RPMI8226 (cell line): Measurements from ENCODE around the gene FTO.

Experiments used
- DNase-seq: peaks from one replicate; pipeline ENCODE4 v3.0.0-alpha.2; 2015

FTO gene

GRCh38 chr16:54110016-54110981 lies 406.3 kb downstream of the FTO start:
- DNase-seq: no peak

DNA sequence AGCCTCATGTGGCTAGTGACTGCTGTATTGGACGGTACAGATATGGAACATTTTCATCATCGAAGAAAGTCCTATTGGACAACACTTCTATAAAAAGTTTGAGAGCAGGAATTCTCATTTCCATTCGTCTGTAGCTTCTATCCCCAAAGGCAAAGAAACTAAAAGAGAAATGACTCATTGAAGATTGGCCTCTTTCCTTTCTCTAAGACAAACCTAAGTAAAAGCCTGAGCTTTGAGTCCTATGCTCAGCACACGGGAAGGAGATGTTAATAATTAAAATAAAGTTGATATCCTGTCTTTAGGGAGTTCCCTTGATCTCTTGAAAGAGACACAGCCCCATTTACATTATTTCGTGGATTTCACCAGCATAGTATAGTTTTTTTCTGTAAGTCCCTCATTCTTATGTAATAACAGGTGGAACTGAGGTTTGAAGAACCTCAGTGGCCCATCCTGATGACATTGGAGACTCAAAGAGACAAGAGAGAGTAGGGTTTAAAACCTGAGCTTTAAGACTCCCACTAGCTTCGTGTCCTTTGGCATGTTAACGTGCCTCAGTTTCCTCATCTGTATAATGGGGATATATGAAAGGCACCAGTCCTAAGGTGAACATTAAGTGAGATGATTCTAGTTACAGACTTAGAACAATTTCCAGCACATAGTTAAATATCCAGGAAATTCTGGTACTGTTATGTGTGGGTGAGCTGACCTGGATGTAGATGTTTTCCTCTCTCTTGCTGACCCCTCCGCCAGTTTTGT lies 408.7 kb downstream of the FTO start:
- no peak for DNase-seq

DNA sequence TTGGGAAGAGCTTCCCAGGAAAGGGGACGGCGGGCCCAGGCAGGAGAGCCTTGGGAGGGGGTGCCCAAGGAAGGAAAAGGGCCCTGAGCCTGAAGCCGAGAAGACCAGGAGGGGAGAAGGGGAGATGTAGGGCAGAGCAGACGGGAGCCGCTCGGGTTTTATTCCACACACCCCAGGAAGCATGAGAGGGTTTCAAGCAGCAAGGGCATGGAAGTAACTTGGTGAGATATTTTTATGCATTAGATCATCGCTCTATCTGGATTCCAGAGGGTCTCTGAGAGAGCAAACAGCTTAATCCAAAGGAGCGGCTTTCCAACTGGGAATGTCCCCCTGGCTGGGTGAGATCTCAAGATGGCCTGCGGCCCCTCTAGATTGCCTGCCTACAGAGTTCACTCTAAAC lies 411.6 kb downstream of the FTO start:
- DNase-seq: no peak

DNA sequence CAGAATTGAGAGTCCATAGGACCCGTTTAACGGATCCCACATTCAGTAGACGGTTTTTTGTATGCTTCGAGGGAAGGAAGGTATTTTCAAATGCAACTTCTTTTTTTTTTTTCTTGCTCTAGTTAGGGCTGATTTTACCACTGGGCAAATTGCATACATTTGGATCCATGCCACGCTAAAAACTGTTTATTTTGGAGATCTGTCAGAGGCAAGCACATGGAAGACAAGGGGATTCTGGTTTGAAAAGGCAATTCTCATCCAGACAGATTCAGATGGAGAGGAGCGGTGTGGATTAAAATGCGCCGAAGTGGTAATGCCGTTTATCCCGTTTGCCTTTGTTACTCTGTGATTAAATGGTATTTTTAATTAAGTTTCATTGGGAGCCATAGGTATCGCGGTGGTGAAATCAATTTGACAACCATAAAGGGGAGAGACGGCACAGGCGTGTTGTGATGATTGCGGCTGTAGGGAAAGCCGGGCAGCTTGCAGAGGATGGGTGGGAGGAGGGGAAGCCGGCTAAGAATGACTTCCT lies 412.2 kb downstream of the FTO start:
- DNase-seq: no peak

- no peak for DNase-seq
Observed at GRCh38 chr16:54118846-54119245, 414.9 kb downstream of the FTO start.

DNA sequence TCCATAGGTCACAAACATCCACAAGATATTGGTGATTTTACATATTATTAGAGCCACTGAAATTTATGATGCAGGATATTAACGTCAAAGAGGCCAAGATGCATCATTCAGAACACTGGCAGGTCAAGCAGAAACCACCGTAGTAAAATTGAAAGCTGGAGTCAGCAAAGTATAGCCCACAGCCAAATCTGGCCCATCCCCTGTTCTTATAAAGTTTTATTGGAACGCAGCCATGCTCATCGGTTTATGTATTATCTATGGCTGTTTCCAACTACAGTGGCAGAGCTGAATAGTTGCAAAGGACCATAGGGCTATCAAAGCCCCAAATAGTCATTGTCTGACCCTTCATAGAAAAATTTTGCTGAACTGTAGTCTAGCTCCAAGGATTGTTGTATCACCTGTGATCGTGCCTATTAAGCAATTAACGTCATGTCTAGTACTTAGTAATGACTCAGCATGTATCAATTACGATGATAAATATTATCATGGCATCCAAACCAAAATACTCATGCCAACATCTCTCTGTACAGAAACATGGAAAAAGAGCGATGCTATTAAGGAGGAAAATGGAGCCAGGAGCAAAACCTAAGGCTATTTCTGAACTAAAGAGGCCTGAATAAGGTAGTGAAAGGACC lies 417.0 kb downstream of the FTO start:
- no peak for DNase-seq

DNA sequence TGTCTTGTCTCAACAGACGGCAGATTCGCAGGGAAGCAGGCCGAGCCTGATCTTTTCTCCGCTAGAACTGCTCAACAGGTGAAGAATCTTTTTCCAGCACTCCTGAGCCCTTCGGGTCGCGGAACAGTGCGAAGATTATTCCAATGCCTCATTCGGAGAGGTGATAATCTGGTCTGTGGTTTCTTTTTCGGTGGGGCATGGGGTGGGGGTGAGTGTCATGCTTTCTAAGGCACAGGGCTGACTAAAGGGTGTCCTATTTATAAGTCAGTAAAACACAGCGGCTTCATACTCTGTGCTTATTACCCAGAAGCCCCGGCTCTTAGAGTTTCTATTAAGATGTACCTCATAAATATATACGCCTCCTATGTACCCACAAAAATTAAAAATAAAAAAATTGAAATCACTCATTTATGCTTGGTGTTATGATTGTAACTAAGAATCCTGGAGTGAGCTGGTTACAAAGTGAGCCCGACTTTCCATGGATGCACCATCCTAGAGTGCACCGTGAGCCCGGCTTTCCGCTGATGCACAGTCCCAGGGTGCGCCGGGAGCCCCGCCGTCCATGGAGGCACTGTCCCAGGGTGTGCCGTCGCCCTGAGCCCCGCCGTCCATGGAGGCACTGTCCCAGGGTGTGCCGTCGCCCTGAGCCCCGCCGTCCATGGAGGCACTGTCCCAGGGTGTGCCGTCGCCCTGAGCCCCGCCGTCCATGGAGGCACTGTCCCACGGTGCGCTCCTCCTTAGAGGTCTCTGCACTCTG lies 417.8 kb downstream of the FTO start:
- no peak for DNase-seq

DNA sequence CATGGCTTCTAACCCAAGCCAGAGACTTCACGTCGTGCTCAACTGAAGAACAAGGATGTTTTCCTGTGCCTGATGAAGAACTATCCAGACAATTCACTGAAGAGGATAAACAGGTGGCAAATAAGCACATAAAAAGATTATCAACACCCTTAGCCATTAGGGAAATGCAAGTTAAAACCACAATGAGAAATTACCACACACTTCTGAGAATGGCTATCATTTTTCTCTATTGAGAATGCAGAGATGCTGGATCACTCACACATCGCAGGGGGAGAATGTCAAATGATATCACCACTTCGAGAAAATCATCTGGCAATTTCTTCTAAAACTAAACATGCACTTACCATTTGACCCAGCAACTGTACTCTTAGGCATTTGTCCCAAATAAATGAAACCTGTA lies 419.8 kb downstream of the FTO start:
- no peak for DNase-seq

DNA sequence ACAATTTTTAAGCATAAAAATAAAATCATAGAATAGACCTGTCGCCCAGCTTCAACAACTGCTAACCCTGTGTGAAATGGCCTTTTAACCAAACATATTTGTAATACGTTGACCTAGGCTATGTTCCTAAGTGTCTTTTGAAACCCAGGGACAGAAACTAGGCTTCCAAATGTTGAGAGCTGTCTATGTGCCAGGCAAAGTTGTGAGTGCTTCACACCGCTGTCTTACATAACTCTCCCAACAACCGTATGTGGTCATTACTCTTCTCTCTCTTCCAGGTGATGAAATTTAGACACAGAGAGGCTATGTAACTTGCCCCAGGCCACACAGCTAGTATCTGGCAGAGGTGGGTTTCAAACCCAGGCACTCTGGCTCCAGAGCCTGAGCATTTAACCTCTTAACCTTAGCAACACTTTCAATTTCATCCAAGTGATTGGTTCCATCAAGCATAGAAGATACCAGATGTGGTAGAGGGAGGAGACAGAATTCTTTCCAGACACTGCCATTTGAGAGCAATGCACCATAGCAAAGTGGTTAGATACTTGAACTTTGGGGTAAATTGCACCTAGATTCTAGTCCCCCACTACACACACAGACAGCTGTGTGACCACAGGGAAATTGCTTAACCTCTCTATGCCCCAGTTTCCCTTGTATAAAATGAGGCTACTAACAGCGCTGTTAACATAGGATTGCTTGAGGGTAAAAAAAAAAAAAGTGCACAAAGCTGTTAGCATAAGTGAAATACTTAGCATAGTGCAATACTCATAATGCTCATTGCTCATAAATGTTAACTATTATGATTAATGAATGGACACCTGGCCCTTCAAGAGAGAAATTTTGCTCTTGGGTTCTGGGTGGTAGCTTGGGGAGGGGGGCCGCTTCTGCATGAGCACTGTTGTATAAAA lies 422.0 kb downstream of the FTO start:
- no peak for DNase-seq

- no peak for DNase-seq
Observed at GRCh38 chr16:54126907-54127306, 423.0 kb downstream of the FTO start.

DNA sequence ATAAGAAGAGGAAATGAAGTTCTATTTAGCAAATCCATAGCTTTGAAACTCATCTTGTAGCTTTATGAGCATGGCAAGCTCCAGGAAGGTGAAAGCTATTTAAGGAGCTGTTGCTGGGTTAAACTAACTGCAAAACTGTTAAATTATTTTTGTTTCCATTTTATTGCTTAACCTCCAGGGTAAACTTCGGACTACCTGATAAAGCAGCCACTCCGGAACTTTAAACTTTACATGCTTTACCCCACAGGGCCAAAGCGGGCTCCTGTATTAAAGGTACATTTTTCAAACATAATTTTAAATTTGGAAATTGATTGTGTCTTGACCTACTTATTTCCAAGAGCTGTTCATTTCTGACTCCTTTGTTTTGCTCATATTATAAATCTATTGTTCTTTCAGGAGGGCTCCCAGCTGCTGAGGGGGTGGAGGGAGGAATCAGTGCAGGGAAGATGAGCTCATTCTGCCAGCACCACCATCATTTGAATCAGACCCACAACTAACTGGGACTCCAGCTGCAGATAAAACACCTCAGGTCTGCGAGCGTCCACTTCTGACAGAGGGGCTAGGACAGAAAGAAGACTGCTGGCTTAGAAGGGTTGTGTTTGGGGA lies 424.8 kb downstream of the FTO start:
- DNase-seq: no peak

DNA sequence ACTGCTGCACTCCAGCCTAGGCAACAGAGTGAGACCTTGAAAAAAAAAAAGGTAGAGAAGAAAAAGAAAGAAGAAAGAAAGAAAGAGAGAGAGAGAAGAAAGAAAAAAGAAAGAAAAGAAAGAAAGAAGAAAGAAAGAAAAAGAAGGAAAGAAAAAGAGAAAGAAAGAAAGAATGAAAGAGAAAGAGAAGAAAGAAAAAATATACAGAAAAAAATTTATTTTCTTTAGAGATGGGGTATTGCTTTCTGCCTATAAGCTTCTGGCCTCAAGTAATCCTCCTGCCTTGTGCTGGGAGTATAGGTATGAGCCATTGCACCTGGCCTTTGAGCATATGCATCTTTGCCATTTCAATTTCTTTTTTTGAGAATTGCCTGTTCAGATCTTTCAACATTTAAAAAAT lies 425.9 kb downstream of the FTO start:
- DNase-seq: no peak

GRCh38 chr16:54135361-54136275 lies 431.7 kb downstream of the FTO start:
- no peak for DNase-seq

DNA sequence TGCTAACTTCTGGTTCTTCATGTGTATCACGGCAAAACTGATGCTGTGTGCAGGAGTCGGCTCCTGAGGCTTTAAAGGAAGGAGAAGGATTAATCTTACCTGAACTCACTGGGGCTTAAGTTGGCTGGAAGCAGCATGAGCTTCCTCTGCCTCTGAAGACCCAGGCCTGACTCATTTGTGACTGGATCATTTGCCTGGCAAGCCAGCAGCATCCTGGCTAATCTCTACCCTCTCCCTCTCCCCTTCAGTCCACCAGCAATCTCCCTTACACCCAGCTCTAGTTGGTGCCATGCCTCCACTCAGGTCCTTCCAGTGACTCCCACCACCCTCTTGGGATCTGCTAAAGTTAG lies 432.3 kb downstream of the FTO start:
- DNase-seq: no peak

DNA sequence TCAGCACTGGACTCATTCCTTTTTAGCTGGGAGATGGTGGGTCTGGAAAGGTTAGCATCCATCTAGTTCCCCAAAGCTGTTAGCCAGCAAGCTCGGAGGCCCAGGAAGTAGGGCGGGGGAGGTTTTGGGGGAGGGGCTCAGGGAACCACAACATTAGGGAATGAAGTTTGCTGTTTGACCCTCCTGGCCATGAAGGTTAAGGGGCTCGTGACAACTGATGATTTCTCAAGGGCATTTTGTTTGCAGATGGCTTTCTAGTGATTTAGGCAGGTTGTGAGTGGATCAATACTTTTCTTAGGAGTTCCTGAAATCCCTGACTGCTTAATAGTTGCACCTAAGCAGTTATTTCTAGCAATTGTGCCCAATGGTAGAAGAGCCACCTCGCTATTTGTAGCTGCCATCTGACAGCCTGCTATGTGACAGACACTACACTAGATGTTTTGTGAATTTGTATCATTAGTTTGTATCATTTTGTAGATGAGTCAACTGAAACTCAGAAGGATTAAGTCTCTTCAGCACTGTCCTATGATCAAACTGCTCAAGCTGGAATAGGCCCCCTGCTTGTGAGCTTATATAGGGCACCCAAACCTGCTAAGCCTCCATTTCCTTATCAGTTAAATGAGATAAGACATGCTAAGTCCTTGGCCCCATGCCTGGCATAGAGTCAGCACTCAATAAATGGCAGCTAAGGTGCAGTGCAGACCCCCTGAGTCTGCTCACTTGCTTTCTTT lies 436.3 kb downstream of the FTO start:
- no peak for DNase-seq

GRCh38 chr16:54140788-54141136 lies 436.8 kb downstream of the FTO start:
- no peak for DNase-seq

DNA sequence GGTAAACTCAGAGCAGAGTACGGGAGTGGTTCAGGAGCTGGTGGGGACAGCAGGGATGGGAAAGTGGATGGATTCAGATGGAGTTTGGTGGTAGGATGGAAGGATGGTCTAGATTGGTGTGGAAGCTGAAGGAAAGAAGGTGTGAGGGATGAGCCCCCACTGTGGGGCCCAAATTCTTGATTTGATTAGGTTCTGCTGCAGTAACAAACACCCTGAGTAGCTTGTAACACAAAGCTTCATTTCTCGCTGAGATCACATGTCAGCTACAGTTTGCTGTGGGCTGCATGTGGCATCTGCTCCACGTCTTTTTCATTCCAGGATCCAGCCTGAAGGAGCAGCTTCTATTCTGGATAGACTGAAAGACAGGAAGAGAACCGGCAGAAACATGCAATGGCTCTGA lies 438.8 kb downstream of the FTO start:
- DNase-seq: no peak

DNA sequence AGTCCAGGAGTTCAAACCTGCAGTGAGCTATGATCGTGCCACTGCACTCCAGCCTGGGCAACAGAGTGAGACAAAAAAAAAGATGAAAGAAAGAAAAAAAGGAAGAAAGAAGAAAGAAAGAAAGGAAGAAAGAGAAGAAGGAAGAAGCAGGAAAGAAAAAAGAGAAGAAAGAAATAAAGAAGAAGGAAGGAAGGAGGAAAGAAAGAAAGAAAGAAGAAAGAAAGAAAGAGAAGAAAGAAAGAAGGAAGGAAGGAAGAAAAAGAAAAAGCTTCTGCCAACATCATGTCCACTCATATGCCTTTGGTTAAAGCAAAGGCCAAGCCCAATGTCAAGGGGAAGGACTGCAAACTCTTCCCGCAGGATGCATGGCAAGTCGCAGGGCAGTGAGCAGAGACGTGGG lies 439.5 kb downstream of the FTO start:
- DNase-seq: no peak

GRCh38 chr16:54143934-54144571 lies 440.1 kb downstream of the FTO start:
- no peak for DNase-seq
